IPS-NIHi7 (cell line): Measurements from ENCODE around the gene RANBP10.
"Not testable (repeated sequence)": the region's sequence is repeated elsewhere in the genome, so short reads cannot be mapped to it uniquely, and the experiment has no call there.

Source experiments
- DNase-seq: peaks from one replicate; pipeline ENCODE4 v3.0.0; 2012; ENCODE audit warnings: mixed read lengths; ENCODE audit errors: extremely low spot score

The RANBP10 gene

GRCh38 chr16:67714522-67714921, 91.8 kb downstream of the RANBP10 start:
- no peak for DNase-seq

- DNase-seq: no peak
These were observed 92.6 kb downstream of the RANBP10 start for GRCh38 chr16:67713647-67714273.

- no peak for DNase-seq
These were observed 95.8 kb downstream of the RANBP10 start for GRCh38 chr16:67710607-67711006.

- no peak for DNase-seq
These were observed 97.3 kb downstream of the RANBP10 start for GRCh38 chr16:67709050-67709449.

DNA sequence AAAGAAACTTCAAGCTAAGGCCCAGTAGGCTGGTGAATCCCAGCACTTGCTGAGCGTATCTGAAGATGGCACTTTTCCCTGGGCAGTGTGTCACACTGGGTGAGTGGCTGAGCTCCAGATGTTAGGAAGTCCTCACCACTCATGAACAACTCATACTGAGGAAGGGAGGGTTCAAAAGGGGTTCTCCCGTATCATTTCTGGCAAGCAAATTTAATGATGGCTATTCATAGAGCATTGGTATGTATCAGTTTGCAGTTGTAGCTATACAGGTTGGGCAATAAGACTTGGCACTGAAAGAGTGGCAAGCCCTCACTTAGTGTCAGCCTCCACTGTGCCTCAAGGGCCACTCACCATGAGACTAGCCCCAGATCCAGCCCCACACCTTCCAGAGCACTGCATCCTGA, 98.0 kb downstream of the RANBP10 start:
- DNase-seq: no peak

DNA sequence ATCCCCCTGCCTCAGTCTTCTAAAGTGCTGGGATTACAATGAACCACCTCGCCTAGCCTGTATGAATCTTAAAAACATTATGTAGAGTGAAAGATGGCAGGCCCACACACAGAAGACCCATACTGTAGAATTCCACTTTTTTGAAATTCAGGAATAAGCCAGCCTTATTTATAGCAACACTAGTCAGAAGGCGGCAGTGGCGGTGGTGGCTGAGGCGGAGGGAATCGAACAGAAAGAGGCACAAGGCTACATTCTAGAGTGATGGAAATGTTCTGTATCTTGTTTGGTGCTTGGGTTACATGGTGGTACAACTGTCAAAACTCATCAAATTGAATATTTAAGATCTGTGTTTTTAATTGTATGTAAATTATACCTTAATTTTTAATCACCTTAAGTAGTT, 98.6 kb downstream of the RANBP10 start:
- no peak for DNase-seq

- DNase-seq: no peak
These were observed 99.2 kb downstream of the RANBP10 start for GRCh38 chr16:67707210-67707609.

- DNase-seq: no peak
These were observed 102.2 kb downstream of the RANBP10 start for GRCh38 chr16:67704110-67704509.

DNA sequence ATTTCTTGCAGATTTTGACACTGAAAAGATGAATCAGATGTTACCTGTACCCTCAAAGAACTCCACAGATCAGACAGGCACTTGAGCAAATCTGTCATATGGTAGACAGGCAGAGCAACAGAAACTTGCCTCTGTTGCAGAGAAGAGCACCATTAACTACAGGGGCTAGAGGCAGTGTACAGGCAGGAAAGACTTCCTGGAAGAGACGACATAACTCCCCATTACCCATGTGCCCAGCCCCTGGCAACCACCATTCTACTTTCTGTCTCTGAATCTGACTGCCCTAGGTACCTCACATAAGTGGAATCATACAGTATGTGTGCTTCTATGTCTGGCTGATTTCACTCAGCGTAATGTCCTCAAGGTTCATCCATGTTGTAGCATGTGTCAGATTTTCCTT, 102.7 kb downstream of the RANBP10 start:
- no peak for DNase-seq

- DNase-seq: no peak
These were observed 104.2 kb downstream of the RANBP10 start for GRCh38 chr16:67702130-67702529.

GRCh38 chr16:67701420-67701819, 104.9 kb downstream of the RANBP10 start:
- DNase-seq: no peak

DNA sequence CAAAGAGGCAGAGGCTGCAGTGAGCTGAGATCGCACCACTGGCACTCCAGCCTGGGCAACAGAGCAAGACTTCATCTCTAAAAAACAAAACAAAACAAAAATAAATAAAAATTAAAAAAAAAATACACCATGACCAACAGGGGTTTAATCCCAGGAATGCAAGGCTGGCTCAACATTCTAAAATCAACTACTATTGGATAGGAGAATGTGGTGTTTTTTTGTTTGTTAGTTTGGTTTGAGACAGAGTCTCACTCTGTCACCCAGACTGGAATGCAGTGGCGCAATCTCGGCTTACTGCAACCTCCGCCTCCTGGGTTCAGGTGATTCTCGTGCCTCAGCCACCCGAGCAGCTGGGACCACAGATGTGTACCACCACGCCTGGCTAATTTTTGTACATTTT, 107.1 kb downstream of the RANBP10 start:
- no peak for DNase-seq

DNA sequence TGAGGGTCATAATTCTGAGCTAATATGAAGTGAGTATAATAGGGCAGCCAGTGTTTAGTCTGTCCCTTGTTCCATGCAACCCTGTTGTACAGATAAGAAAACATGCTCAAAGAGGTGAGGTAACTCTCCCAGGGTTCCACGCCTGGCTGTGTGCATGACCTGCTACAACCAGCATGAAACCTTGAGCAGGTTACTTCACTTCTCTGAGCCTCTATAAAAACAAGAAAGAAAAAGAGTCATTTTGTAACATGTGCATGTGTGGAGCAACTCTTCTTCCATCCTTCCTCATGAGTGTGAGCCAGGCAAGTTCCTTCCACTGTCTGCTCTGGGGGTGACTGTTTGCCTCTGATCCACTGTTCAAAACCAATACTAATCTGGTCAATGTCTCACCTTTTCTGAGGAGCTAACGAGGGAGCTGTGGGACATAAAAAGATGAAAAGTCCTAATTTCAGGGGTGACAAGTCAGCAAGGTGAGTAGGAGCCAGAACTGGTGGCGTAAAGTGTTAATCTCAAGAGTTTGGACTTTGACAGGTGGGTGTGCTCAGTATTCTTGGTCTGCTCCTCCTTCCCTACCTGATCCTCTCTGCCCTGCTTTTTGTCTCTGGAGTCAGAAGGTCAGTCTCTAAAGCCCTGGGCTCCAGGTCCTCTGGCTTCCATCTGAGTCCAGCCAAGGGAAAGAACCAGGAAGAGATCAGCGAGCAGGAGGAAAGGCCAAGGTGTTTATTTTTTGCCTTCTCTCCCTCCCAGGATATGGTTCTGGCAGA, 108.8 kb downstream of the RANBP10 start:
- DNase-seq: no peak

DNA sequence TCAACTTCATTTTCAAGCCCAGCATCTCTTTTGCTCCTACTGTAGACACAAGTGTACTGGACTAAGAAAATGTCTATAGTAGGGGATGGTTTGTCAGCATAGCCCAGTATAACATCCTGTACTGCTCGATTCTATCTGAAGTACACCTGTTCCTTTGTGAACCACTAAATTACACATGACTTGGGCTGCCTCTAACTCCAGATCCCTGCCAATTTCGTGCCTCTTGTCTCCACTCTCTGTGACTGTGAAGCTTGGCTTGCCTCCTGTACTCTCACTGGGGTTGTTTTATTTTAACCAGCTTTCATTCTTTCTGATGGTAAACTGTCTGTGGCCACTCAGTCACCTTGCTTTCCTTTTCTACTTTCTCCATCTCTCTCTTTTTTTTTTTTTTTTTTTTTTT, 111.7 kb downstream of the RANBP10 start:
- no peak for DNase-seq

- DNase-seq: not testable (repeated sequence)
These were observed 112.7 kb downstream of the RANBP10 start for GRCh38 chr16:67693517-67694285.

- DNase-seq: no peak
These were observed 120.8 kb downstream of the RANBP10 start for GRCh38 chr16:67685388-67686112.

- DNase-seq: no peak
These were observed 122.6 kb downstream of the RANBP10 start for GRCh38 chr16:67683767-67684166.

DNA sequence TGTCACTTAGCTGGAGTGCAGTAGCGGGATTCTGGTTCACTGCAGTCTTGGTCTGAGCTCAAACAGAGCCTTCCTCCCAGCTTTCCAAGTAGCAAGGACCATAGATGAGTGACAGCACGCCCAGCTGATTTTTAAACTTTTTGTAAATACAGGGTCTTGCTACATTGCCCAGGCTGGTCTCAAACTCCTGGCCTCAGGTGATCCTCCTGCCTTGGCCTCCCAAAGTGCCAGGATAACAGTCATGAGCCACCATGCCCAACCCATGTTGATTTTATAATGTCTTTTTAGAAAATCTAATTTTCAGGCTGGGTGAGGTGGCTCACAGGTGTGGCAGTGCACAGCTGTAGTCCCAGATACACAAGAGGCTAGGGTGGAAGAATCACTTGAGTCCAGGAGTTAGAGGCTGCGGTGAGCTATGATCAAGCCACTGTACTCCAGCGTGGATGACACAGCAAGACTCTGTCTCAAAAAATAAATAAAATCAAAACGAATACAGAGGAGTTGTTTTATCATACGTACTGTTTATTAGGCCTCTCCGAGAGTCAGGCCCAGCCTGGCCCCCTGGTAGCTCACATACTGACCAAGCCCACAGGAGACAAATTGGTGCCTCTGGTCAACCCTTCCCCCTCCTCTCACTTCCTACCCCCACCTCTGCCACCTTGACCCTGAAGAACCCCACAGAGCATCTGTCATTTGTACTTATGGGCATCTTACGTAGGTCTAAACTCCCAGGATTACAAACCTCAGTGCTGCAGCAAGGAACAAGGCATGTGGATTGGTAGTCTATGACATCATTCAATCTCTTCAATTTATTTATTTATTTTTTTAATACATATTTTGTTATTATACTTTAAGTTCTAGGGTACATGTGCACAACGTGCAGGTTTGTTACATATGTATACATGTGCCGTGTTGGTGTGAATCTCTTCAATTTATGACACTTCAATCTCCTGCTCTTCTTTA, 126.1 kb downstream of the RANBP10 start:
- DNase-seq: no peak

DNA sequence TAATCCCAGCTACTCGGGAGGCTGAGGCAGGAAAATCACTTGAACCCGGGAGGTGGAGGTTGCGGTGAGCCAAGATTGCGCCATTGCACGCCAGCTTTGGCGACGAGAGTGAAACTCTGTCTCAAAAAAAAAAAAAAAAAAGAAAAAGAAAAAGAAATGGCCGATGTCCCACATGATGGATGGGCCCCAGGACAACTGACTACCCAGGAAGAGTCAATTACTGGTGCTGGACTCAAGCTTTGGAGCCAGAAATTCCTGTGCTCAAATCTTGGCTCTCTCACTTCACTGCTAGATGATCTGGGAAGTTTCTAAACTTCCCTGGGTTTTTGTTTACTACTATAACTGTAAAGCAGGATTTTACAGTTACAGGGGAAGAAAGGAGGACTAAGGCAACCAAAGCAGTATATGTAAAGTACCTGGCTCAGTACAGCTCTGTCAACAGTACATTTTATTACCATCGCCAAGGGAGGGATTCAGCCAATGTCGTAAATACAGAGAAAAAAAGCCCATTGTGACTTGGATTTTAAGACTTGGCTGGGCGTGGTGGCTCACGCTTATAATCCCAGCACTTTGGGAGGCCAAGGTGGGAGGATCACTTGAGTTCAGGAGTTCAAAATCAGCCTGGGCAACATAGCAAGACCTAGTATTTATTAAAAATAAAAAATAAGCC, 127.9 kb downstream of the RANBP10 start:
- no peak for DNase-seq

GRCh38 chr16:67677712-67678111, 128.6 kb downstream of the RANBP10 start:
- no peak for DNase-seq
